Dedifferentiated amniotic fluid mesenchymal stem cell (primary cell): ENCODE results near the gene FZD7.

Experiments used
- DNase-seq: peaks from one replicate; pipeline ENCODE4 v3.0.0-alpha.2; 2016; ENCODE audit errors: extremely low spot score

The FZD7 gene

DNA sequence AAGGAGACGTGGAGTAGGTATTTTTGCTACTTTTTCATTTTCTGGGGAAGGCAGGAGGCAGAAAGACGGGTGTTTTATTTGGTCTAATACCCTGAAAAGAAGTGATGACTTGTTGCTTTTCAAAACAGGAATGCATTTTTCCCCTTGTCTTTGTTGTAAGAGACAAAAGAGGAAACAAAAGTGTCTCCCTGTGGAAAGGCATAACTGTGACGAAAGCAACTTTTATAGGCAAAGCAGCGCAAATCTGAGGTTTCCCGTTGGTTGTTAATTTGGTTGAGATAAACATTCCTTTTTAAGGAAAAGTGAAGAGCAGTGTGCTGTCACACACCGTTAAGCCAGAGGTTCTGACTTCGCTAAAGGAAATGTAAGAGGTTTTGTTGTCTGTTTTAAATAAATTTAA is 3.4 kb downstream of the FZD7 start:
- DNase-seq = peak; percentile 42

DNA sequence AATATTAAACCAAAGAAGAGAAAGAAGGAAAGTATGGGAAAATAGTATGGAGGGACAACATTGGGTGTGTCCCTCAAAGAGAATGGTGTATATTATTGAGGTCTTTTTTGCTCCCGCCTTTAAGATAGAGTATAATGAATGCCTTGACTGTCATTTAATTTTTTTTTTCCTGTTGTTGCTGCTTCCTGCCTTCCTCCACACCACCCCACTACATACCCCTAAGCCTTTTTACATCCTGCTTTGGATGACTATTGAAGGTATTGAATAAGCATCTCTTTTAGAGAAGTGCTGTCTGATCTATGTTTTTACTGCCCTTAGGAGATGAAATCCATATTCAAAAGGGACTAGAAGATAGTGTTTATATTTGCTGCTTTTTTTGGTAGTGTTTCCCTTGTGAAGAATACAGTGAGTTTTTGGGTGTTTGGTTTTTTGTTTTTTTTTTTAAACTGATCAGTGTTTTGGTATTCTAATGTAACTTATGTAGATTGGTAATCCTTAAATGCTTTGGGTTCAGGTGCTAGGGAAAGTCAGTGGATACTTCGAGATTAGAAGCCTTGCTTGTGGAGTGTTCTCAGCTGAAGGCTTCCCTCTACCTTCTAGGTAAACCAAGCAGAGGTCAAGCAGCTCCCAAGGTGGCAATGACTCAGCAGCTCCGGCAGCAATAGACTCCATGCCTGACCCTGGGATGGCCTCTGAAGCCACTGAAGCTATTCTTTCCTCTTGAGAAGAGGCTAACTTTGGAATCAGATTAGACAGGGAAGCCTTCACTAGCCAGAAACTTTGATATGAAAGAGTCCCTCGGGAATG is 5.0 kb downstream of the FZD7 start:
- peak; percentile 41 for DNase-seq

DNA sequence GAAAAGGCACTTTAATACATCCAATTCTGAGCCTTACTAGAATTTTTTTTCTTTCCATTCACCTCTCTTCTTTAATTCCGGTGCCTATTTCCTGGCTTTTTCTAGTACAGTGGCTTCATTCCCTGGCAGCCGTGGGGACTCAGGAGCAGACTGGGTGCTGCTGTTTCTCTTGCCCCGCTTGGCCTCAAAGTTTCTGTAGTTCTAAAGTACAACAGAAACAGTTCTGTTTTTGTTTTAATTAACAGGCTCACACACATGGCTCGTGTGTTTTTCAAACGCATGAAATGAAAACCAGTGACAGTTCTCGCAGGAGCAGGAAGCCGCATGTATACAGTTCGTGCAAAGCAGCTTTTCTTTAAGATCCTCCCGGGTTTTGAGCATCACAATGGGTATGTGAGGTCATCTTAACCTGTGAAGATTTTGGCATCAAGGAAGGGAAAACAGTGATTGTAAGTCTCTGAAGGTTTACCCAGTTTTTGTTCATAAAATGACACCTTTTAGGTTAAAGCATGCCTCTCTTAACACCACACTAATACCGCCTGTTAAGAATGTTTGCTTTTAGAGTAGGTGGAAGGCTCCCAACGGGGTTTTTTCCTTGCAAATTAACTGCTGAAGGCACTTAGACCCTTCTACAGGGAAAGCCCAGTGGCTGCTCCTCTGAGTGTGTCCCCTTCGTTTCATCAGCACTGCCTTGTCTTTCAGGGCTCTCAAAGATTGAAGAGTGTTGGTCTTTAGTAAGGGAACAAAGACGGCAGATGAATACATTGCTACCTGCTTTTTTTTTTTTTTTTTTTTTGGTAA is 5.8 kb downstream of the FZD7 start:
- DNase-seq = no peak

DNA sequence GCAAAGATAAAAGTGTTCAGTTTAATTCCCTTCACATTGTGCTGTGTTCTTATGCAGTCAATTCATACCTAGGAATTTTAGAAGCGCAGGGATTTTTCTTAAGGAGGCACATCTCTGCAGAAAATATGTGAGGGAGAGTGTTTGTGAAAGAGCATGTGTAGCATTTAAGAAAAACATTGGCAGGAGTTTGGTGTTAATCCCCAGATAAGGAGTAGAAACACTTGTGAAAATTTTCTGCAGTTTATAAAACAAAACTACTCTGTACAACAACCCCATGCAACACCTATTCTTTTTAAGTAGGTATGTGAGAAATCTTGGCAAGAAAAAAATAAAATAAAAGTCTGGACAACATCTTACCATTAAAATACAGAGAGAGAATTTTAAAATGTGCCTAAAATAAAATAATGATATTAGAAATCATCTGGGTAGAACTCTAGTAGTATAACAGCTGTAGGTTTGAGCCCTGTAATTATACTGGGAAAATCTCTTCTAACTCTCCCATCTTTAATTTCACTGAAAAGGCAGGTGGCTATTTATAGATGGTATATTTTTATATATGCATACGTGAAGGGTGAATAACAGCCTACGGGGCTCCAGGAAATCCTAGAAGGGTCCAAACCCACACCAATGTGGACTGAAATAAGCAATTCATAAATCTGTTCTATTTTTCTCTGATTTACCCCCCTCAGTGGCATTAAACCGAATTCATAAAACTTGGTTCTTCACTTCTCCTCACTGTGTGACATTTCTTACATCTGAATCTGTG is 6.6 kb downstream of the FZD7 start:
- no peak for DNase-seq

DNA sequence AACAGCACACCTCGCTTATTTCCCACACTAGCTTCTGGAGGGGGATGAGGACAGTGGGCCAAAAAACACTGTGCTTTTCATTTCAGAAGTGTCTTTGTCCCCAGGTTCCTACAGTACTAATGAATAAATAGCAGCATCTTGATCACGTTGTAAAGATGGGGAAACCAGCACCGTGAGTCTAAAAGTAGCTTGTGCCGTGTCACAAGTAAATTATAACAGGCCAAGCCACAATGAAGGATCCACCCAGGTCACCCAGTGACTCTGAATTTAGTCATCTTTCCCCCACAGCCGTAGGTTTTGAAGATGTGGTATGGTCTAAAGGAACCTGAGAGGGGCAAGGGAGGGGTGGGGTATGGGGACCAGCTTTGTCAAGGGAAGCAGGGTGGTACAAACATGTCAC is 8.8 kb downstream of the FZD7 start:
- DNase-seq = no peak

DNA sequence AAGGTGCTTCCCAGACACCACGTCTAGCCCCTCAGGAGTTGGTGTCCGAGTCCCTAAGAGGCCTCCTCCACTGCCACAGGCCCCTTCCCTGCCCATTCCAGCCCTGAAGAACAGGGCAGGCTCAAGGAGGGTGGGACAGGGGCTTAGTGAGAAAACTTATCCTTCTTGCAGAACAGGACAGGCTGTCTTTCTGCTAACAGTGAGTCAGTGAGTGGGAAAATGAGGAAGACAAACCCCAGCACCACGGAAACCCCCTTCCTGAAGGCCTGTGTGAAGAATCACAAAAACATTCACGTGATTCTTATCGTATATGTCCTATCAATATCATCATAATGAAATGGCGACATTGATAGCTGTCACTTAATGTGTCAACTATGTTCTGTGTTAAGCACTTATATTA is 9.8 kb downstream of the FZD7 start:
- no peak for DNase-seq

DNA sequence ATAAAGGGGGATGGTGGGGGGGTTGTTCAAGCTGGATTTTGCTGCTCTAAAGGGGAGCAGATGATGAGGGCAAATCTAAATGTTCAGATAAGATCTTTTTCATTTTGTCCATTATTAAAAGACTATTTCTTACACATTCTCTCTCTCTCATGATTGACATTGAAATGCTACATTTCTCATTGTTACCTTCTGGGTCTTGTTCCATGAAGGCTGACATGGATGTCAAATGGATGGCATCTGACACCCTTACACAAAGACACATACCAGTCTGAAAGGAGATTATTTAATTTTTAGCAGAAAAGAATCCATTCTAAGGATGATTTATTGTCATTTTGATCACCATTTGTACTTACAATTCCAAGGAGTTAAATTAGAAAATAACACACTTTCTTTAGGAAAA is 11.1 kb downstream of the FZD7 start:
- DNase-seq = no peak

DNA sequence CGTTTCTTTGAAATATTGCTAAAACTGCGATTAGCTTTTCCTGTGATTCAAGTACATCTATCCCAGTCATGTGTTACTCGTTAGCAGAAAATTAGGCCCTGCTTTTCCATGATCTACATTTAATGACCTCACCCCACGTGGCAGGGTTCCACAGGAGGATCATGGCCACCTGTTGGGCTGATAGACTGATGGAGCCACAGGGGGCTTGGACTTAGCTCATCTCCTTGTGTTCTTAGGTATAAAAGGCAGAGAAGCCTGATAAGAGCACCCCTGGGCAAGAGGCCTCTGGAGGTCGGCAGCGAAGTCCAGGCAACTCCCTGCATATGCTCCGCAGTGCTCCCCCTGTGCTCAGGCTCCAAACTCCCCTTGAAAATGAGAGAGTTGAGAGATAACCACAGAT is 12.9 kb downstream of the FZD7 start:
- DNase-seq = no peak

DNA sequence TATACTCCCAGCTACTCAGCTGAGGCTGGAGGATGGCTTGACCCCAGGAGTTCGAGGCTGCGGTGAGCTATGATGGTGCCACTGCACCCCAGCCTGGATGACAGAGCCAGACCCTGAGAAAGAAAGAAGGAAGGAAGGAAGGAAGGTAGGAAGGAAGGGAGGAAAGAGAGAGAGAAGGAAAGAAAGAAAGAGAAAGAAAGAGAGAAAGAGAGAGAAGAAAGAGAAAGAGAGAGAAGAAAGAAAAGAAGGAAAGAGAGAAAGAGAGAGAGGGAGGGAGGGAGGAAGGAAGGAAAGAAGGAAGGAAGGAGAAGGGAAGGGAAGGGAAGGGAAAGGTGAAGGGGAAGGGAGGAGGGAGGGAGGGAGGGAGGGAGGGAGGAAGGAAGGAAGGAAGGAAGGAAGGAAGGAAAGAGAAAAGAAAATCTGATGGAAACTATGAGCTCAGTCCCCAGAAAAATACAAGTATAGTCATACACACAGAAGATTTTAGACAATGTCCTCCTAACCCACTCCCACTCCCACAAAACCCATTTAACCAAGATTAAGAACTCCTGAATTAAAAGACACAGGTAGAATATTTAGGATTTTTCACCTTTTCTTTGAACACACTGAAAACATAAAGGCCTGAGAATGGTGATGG is 15.6 kb downstream of the FZD7 start:
- DNase-seq = no peak

DNA sequence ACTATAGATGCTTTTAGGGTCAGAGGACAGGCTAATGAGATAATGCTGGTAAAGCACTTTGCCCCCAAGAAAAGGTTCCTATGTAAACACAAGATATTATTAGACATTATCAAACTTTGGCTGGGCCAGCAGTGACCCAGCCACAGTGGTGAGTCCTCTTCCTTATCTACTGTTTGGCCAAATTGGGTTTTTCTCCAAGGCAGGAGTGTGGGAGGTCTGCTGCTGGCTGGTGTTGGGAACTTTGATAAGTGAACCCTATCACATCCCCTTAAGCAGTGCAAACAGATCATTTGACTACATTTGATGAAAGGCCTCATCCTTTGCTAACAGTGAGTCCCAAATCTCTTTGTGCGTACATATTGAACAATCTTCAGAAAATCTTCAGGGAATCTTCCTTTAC is 16.2 kb downstream of the FZD7 start:
- no peak for DNase-seq

DNA sequence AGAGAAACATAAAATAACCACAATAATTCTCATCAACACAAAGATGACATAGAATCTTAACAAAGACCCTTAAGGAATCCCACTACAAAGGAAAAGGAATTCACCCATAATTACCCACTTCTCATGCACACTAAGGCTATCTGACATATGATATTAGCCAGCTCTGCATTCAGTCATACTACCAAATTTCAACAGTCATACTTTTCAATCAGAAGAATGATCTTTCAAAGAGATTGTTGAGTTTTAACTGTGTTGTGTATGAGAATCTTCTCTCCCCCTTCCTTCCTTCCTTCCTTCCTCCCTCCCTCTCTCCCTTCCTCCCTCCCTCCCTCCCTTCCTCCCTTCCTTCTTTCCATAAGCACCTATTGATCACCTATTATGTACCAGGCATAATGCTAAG is 17.0 kb downstream of the FZD7 start:
- no peak for DNase-seq

DNA sequence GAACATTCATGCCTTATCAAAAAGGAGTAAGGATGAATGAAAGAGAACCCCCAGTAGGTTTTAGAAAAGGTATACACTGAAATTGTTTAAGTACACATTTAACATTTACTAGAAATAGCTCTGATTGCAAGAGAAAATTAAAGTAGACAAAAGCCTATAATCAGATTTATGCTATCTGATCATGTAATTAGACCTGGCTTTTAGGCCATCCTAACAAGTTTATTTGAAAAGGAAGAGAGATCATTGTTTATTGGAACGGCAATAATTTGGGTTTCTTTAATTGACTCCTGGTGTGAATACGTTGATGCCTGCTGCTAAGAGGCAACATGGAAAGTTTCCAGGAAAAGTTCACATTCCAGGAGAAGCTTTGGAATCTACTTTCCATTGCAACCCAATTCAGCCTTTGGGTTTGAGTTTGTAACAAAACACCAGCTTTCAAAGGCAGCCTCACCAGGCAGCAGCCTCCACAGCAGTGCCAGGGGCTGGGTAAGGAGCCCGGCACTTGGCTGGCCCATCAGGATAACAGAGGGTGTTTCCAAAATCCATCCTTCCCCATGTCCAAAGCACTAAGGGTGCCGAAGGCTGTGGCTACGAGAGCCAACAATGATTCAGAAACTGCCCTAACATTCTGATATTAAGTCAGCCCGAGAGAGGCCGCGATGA is 18.0 kb downstream of the FZD7 start:
- DNase-seq = peak; percentile 60

DNA sequence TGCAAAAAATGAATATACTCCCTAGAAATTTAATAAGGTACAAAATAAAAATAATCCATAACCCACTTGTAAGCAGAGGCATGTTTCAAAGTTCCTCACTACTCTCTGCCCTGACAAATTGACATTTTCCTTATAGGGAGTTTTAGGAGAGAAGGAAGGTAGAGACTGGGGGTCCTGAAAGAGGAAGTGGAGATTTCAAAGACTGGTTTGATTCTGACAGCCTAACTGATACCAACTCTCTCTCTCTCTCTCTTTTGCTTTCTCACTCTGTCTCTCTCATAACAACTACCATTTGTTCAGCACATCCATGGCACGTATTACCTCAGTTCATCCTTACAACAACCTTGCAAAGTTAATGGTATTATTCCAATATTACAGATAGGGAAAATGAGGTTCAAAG is 18.6 kb downstream of the FZD7 start:
- DNase-seq = no peak

DNA sequence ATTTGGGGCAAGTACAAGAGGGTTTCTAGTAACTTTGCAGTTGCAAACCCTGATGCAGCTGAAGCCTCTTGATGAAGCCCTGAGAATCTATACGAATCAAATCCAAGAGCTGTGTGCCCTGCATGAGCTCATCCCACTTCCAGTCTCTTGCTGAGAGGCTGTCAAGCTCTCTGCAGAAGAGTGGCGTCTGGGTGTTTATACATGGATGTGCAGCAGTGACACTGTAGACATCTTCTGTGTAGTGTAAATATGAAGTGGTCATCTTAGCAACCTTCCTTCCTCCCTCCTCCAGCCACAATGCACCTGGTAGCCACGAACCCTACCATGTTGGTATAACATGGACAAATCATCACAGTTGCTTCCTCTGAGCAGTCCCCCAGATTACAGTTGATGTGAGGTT is 21.0 kb downstream of the FZD7 start:
- no peak for DNase-seq

DNA sequence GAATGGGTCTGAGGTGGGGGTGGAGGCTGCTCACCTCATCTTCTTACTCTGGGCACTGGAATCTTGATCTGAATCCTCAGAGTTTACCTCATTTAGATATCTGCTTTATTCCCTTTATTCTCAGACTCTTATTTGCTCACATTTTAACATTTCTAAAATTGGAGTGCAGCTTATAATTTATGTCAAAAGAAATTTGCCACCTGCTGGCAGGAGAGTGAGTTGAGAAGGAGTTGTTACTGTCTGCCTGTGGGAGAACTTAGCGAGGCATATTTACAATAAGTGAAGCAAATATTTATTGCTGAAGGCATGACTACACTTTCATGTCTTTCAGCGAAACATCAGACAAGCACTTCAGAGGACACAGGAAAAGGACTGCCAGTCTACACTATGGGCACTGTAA is 23.0 kb downstream of the FZD7 start:
- no peak for DNase-seq

DNA sequence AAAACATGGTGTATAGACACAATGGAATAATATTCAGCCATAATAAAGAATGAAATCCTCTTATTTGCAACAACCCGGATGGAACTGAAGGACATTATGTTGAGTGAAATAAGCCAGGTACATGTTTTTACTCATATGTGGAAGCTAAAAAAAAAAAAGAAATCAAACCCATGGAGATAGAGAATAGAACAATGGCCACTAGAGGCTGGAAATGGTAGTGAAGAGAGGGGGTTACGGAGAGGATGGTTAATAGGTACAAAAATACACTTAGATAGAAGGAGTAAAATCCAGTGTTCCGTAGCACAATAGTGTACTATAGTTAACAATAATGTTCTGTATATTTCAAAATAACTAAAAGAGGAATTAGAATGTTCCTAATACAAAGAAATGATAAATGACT is 26.6 kb downstream of the FZD7 start:
- DNase-seq = no peak

DNA sequence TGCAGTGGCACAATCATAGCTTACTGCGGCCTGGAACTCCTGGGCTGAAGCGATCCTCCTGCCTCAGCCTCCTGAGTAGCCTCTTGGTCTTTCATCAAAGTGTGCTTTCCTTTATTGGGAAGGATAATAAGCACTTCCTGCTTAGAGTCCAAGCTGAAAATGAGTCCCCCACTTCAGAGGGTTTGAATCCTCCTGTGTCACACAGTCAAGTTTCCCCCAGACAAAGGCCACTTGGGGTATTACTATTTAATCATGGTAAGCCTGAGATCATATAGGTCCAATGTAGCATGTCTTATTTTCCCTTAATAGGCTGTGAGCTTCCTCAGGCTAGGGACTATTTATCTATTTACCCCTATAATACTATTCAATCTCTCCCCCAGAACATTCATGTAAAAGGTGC is 28.0 kb downstream of the FZD7 start:
- DNase-seq = no peak

DNA sequence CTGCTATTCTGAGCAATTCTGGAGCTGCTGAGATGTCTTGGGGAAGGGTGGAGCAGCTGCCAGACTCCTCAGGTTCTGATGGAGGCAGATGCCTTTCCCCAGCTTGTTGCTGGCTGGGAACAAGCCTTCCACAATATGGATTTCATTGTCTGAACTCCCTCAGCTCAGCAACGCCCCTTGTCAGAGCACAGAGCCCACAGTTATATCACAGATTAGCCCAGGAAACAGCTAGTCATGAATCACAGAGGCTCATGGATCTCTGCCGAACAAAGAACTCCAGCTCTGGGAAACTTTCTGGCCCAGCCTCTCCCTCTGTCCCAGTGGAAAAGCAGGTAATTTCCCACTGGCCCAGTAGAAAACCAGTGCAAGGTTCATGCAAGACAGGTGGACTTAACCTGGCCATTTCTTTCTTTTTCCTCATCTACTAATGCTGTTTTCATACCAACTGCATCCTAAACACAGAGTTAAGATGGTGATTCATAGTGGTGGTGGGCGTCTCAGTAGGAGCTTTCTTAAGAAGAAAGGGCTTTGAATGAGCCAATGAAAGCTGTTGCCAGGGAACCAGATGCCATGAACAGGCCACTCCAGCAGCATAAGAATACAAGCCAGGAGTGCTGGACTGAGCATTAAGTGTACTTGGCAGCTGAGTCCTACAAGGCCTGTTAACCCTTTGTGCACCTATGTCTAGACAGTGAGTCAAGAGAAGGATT is 30.7 kb downstream of the FZD7 start:
- peak; percentile 83 for DNase-seq

DNA sequence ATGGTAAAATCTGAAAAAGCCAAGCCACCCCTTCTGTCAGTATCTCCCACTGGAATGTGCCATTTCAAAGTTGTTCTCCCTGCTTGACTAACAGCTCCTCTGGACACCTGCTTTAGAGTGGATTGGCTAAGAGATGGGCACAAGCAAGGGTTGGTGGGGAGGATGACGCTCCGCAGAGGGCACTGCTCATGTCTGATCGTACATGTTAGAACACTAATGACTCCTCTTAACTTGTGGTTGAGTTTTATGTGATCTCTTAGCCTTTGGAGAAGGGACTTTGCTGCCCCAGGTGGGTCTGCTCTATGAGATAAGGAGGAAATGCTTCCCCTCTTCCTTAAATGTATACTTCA is 31.2 kb downstream of the FZD7 start:
- no peak for DNase-seq

DNA sequence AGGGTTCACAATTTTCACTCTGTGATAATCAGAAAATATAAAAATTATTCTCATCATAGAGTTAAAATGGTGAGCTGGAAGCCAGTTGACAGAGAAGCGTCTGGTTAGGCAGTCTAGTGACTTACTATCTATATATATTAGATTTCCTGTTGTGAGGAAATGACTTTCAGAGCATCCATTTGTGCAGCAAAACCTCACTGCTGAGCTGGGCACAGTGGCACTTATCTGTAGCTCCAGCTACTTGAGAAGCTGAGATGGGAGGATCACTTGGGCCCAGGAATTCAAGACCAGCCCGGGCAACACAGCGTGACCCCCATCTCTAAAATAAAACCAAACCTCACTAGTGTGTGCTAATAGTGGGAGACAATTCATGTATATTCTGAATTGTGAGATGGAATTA is 32.2 kb downstream of the FZD7 start:
- DNase-seq = no peak

DNA sequence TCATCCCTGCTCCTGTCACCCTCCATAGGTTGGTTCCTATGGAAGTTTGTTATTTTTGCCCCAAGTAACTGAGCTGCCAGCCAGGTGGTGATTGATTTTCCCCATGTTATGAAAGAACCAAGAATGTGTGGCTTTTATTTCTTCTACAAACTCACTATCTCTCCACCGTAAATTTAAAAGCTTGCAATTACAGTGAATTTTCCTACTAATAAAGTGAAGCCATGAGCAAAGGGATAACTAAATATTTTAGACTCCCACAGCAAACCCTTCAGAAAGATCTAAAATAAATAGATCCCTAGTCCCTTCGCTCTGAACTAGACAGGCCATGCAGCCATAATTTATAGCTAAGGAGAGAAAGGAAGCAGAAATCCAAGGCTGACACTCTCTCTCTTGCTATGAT is 33.2 kb downstream of the FZD7 start:
- DNase-seq = no peak
